Keratinocyte (primary cell): ENCODE measurements around the gene SORBS2. TPM values are rescaled to one million over a fixed set of nuclear protein-coding genes. Genes with fewer than 3 reads are reported as not detected.

ENCODE experiments used
- DNase-seq: peaks from one replicate; pipeline ENCODE4 v3.0.0-alpha.2; 2011; ENCODE audit warnings: low read depth, missing footprints, low spot score
- FAIRE-seq: peaks from 2 replicates; lab custom pipeline; 2011; peaks lifted over from hg19 to GRCh38; lab: Jason Lieb, UNC
- H2AFZ ChIP-seq: 2 replicates; pipeline ENCODE4 v1.6.0; 2012; ENCODE audit warnings: low read length, control low read depth, inconsistent platforms; ENCODE audit not compliant: control insufficient read depth
- H3K27ac ChIP-seq: 2 replicates; pipeline ENCODE4 v1.5.1; 2011; ENCODE audit warnings: low read length; ENCODE audit not compliant: control insufficient read depth, insufficient read depth
- H3K27me3 ChIP-seq: 3 replicates; pipeline ENCODE4 v1.6.0; 2011; ENCODE audit warnings: low read length; ENCODE audit not compliant: control insufficient read depth, insufficient read depth; ENCODE audit errors: extremely low read depth
- H3K36me3 ChIP-seq, 2 experiments: 2 replicates in 1 of 2; 3 replicates in 1 of 2; pipeline ENCODE4 v1.5.1; 2011; ENCODE audit warnings: low read length in 2 of 2, mild to moderate bottlenecking in 1 of 2; ENCODE audit not compliant: control insufficient read depth in 2 of 2, insufficient read depth in 2 of 2; ENCODE audit errors: extremely low read depth in 1 of 2
- H3K4me1 ChIP-seq: 3 replicates; pipeline ENCODE4 v1.5.1; 2011; ENCODE audit warnings: low read length; ENCODE audit not compliant: control insufficient read depth, insufficient read depth; ENCODE audit errors: extremely low read depth
- H3K4me2 ChIP-seq: 3 replicates; pipeline ENCODE4 v1.6.0; 2011; ENCODE audit warnings: low read depth, low read length; ENCODE audit not compliant: control insufficient read depth, insufficient read depth; ENCODE audit errors: extremely low read depth
- H3K4me3 ChIP-seq, 3 experiments: fragments of 200-600 bp in 1 of 3; sonication (generic) in 1 of 3; 2 replicates in 2 of 3; 3 replicates in 1 of 3; pipeline ENCODE4 v1.5.1; 2011 to 2016; ENCODE audit warnings: low read length in 3 of 3, mild to moderate bottlenecking in 3 of 3, control low read depth in 2 of 3, inconsistent platforms in 1 of 3, low read depth in 1 of 3, mixed read lengths in 1 of 3, mixed run types in 1 of 3, moderate library complexity in 1 of 3; ENCODE audit not compliant: control insufficient read depth in 2 of 3, insufficient read depth in 2 of 3; ENCODE audit errors: extremely low read depth in 1 of 3
- H3K79me2 ChIP-seq: 2 replicates; pipeline ENCODE4 v1.6.0; 2012; ENCODE audit warnings: low read length; ENCODE audit not compliant: control insufficient read depth, insufficient read depth
- H3K9ac ChIP-seq: 3 replicates; pipeline ENCODE4 v1.6.0; 2011; ENCODE audit warnings: low read length; ENCODE audit not compliant: control insufficient read depth, insufficient read depth; ENCODE audit errors: extremely low read depth
- H3K9me1 ChIP-seq: 3 replicates; pipeline ENCODE4 v1.6.0; 2011; ENCODE audit warnings: low read length; ENCODE audit not compliant: control insufficient read depth, insufficient read depth; ENCODE audit errors: extremely low read depth
- H3K9me3 ChIP-seq: 2 replicates; pipeline ENCODE4 v1.5.1; 2012; ENCODE audit warnings: low read depth, low read length; ENCODE audit not compliant: control insufficient read depth
- H4K20me1 ChIP-seq: 3 replicates; pipeline ENCODE4 v1.6.0; 2011; ENCODE audit warnings: low read length; ENCODE audit not compliant: control insufficient read depth, insufficient read depth; ENCODE audit errors: extremely low read depth
- EZH2 ChIP-seq: IDR thresholded peaks from one replicate; pipeline ENCODE4 v1.6.1; 2012; ENCODE audit warnings: inconsistent platforms, mild to moderate bottlenecking, low read length, moderate library complexity
- dilution Hi-C: fragments of 300-500 bp; cut with MboI; formaldehyde crosslinking; loops from one replicate; pipeline ENCODE4 v1.7.0; 2020; ENCODE audit warnings: low sequenced_read_pairs; ENCODE audit not compliant: extremely low pct_ligation_motif_present
- polyA plus RNA-seq, 5 experiments: library from polyadenylated mRNA; depleted of rRNA in 3 of 5; stranded (reverse) in 3 of 5; stranded (forward) in 1 of 5; unstranded in 1 of 5; fragments of >200 nt; gene quantifications; 1 replicate in 1 of 5; 2 replicates in 3 of 5; 3 replicates in 1 of 5; pipeline versions ENCODE4 v1.2.1 to v1.2.3, GENCODE V29; 2011 to 2012; ENCODE audit warnings: missing spikeins in 2 of 5, low read depth in 1 of 5, low replicate concordance in 1 of 5
- TF ChIP-seq, protein P1 (sequence below), 3 experiments: IDR thresholded peaks in 1 of 3; conservative IDR thresholded peaks in 1 of 3; optimal IDR thresholded peaks in 1 of 3; 2 replicates in 2 of 3; 3 replicates in 1 of 3; pipeline versions ENCODE3 to v1.5.1; 2011; ENCODE audit warnings: low read length in 3 of 3, mild to moderate bottlenecking in 3 of 3, moderate library complexity in 2 of 3, control low read depth in 1 of 3, inconsistent platforms in 1 of 3; ENCODE audit not compliant: insufficient read depth in 2 of 3; ENCODE audit errors: extremely low read depth in 1 of 3

Gene SORBS2
- polyA plus RNA-seq, 1 donor (not counting 4 experiments of a cell fraction or from before 2014, with no cell fraction given) = 0.14 TPM

DNA sequence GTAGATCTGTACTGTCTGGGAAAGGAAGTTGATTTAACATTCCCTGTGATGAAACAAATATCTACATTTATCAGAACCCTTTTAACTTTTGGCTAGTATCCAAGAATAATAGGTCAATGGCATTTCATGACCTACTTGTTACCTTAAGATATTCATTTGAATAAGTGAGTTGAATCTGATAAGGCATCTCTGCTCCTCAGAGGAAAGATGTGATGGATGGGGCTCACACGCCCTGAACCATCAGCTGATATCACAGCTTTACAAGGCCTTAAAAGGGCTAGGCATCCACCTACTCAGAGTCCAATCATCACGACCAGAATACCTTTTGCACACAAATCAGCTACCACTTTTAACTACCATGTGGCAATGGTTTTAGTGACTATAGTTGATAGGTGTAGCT lies 186.5 kb downstream of the SORBS2 start:
- dilution Hi-C loops = loop anchor here (25.0 kb wide), 1 partner anchor 387 kb away; no protein-coding TSS in a partner anchor
- H3K79me2 ChIP-seq = no peaks in the 10 kb centered on the region
- FAIRE-seq = no peak

DNA sequence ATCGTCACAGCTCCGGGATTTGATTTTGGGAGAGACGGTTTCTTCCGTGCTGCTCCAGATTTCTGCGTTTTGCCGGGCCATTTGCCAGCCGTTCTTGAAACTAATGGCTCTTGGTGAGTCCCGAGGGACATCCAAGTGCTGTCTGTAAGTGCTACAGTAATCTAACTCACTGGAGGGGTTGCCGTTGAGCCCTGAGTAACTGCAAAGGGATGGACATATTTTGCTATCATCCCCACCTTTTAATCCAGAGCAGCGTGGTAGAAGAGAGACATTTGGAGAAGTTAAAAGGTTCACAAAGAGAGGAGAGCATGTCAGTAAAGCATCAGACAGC lies 187.8 kb downstream of the SORBS2 start:
- Histone ChIP-seq H3K4me2 (no peak overlapping the region), H3K27me3 (no peaks in the 10 kb centered on the region), H4K20me1 (no peaks in the 10 kb centered on the region), H3K9me1 (no peaks in the 10 kb centered on the region), H3K27ac (no peak overlapping the region), H3K9ac (no peak overlapping the region), H3K79me2 (no peaks in the 10 kb centered on the region), H3K4me1 (no peaks in the 10 kb centered on the region), H3K36me3 (no peaks in the 10 kb centered on the region), H3K4me3 (no peak overlapping the region), H3K9me3 (no peaks in the 10 kb centered on the region), H2AFZ (no peak overlapping the region)
- TF ChIP-seq EZH2 = no peak
- TF ChIP-seq, protein P1, sequence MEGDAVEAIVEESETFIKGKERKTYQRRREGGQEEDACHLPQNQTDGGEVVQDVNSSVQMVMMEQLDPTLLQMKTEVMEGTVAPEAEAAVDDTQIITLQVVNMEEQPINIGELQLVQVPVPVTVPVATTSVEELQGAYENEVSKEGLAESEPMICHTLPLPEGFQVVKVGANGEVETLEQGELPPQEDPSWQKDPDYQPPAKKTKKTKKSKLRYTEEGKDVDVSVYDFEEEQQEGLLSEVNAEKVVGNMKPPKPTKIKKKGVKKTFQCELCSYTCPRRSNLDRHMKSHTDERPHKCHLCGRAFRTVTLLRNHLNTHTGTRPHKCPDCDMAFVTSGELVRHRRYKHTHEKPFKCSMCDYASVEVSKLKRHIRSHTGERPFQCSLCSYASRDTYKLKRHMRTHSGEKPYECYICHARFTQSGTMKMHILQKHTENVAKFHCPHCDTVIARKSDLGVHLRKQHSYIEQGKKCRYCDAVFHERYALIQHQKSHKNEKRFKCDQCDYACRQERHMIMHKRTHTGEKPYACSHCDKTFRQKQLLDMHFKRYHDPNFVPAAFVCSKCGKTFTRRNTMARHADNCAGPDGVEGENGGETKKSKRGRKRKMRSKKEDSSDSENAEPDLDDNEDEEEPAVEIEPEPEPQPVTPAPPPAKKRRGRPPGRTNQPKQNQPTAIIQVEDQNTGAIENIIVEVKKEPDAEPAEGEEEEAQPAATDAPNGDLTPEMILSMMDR (optimal IDR thresholded peaks at IDR 0.05 in 1 of 3, IDR thresholded peaks at IDR 0.05 in 1 of 3, conservative IDR thresholded peaks at IDR 0.05 in 1 of 3; ENCODE audit: extremely low read depth in 1 of 3, insufficient read depth in 2 of 3, low read length in 3 of 3) = no peak
- dilution Hi-C loops = no loop called here
- DNase-seq (no peak), FAIRE-seq (no peak)

More for the DNA sequence above, 186.5 kb downstream of the SORBS2 start:
- no peak overlapping the region for H2AFZ ChIP-seq
- H4K20me1 ChIP-seq = no peaks in the 10 kb centered on the region
- H3K27ac ChIP-seq = no peak overlapping the region
- no peak for DNase-seq
- no peaks in the 10 kb centered on the region for H3K36me3 ChIP-seq
- TF ChIP-seq EZH2 = no peak
- TF ChIP-seq, protein P1 (optimal IDR thresholded peaks at IDR 0.05 in 1 of 3, IDR thresholded peaks at IDR 0.05 in 1 of 3, conservative IDR thresholded peaks at IDR 0.05 in 1 of 3; ENCODE audit: extremely low read depth in 1 of 3, insufficient read depth in 2 of 3, low read length in 3 of 3) = no peak
- H3K9me1 ChIP-seq = no peaks in the 10 kb centered on the region
- H3K9me3 ChIP-seq = no peaks in the 10 kb centered on the region
- no peak overlapping the region for H3K4me3 ChIP-seq
- H3K4me1 ChIP-seq = no peaks in the 10 kb centered on the region
- no peak overlapping the region for H3K4me2 ChIP-seq
- no peaks in the 10 kb centered on the region for H3K27me3 ChIP-seq
- H3K9ac ChIP-seq = no peak overlapping the region
